ENCODE results near the gene OTULINL. TPM values are rescaled to one million over a fixed set of nuclear protein-coding genes. Genes with fewer than 3 reads are reported as not detected.
A peak's percentile ranks its signal among the peaks of the same experiment; 100 is the strongest.

Gene OTULINL
- total RNA-seq, 5 donors from 2014 or later (not counting 1 experiment from before 2014, with no cell fraction given) = 30.0 to 50.1 (median 32.6) TPM

DNA sequence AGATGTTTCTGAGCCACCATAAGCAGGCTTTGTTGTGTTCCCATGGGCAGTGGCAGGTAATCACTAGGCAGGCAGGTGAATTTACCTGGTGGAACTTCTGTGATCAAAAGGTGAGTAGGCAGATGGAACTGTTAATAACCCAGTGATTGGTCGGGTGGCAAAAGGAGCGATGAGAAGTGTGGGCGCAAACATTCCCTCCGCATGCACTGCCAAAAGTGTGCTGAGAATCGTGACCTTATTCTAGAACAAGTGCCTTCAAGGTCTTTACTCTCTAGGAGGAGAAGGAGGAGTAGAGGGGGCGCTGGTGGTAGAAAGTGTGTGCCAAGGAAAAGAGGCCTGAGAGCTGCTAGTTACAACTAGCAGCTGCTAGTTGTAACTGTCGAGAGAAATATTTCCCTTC is 3.3 kb downstream of the OTULINL start:
- no peaks in the 10 kb centered on the region for H3K27me3 Mint-ChIP-seq
- POLR2A ChIA-PET = no interaction called here
- Histone ChIP-seq H3K27me3 (replicated peaks in 1 of 2; ENCODE audit: control insufficient read depth in 2 of 2, extremely low read depth in 1 of 2, insufficient read depth in 2 of 2, low read length in 1 of 2) (no peaks in the 10 kb centered on the region), H3K4me3 (ENCODE audit: control insufficient read depth in 1 of 2, extremely low read depth in 1 of 2, low read length in 1 of 2) (no peak overlapping the region), H3K36me3 (ENCODE audit: control insufficient read depth in 2 of 2, extremely low read depth in 1 of 2, insufficient read depth in 1 of 2, low read length in 1 of 2) (no peaks in the 10 kb centered on the region), H3K27ac (ENCODE audit: low read length) (no peak overlapping the region), H3K9me3 (no peaks in the 10 kb centered on the region), H3K4me1 (ENCODE audit: control insufficient read depth in 1 of 2, extremely low read depth in 1 of 2, insufficient read depth in 2 of 2, low read length in 2 of 2) (peaks cover 14 to 40% of the 10 kb centered on the region in 2 experiments)
- H3K27ac Mint-ChIP-seq = no peak overlapping the region
- peak overlapping the region in 1 of 3 donors; percentile 77 for H3K4me3 Mint-ChIP-seq
- H3K4me1 Mint-ChIP-seq = peaks cover 68 to 76% (median 74%) of the 10 kb centered on the region in 3 donors
- DNase-seq (no peak), ATAC-seq (replicated peaks in 1 of 4) (no peak)
- no peaks in the 10 kb centered on the region for H3K36me3 Mint-ChIP-seq
- no peaks in the 10 kb centered on the region for H3K9me3 Mint-ChIP-seq
- WGBS (ENCODE audit: insufficient coverage) = 93% methylated on average over 5 of the region's 7 CpGs
- CTCF ChIA-PET = interaction anchor here in 1 of 2 donors (0.6 to 1.4 kb wide), 3 partner anchors 9 to 64 kb away, joined by 3 to 4 read pairs (median 3); no protein-coding TSS in a partner anchor

GRCh38 chr5:14587150-14587549 is 5.6 kb downstream of the OTULINL start:
- DNase-seq = peak in 1 of 35 experiments; percentile 16
- peaks cover 87 to 92% (median 88%) of the 10 kb centered on the region in 3 donors for H3K4me1 Mint-ChIP-seq
- no peak overlapping the region for H3K4me3 Mint-ChIP-seq
- POLR2A ChIA-PET = no interaction called here
- Histone ChIP-seq H3K27ac (ENCODE audit: low read length) (no peak overlapping the region), H3K9me3 (no peaks in the 10 kb centered on the region), H3K27me3 (replicated peaks in 1 of 2; ENCODE audit: control insufficient read depth in 2 of 2, extremely low read depth in 1 of 2, insufficient read depth in 2 of 2, low read length in 1 of 2) (no peaks in the 10 kb centered on the region), H3K4me1 (ENCODE audit: control insufficient read depth in 1 of 2, extremely low read depth in 1 of 2, insufficient read depth in 2 of 2, low read length in 2 of 2) (peaks cover 12 to 49% of the 10 kb centered on the region in 2 experiments), H3K36me3 (ENCODE audit: control insufficient read depth in 2 of 2, extremely low read depth in 1 of 2, insufficient read depth in 1 of 2, low read length in 1 of 2) (no peaks in the 10 kb centered on the region), H3K4me3 (ENCODE audit: control insufficient read depth in 1 of 2, extremely low read depth in 1 of 2, low read length in 1 of 2) (no peak overlapping the region)
- 99% methylated on average over 6 of the region's 6 CpGs for WGBS (ENCODE audit: insufficient coverage)
- H3K27ac Mint-ChIP-seq = no peak overlapping the region
- H3K9me3 Mint-ChIP-seq = no peaks in the 10 kb centered on the region
- H3K27me3 Mint-ChIP-seq = no peaks in the 10 kb centered on the region
- H3K36me3 Mint-ChIP-seq = no peaks in the 10 kb centered on the region
- ATAC-seq (replicated peaks in 1 of 4) = no peak
- CTCF ChIA-PET = no interaction called here

DNA sequence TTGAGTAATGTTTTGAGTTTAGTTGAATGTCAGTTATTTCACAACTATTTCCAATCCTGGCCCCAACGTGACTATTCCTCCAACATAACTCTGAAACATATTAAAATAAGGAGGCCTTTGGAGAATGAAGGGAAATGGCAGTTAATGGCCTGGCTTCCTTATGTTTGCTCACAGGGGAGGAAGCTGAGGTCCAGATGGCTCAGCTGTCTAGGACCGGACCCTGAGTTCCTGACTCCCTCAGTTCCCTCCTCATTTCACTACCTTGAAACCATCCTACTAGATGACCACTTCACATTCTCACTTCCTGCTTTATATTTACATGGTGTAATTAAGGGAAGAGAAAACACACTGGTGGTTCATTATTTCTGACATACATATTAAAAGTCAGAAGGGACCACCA is 6.6 kb downstream of the OTULINL start:
- H3K9me3 ChIP-seq = no peaks in the 10 kb centered on the region
- H3K4me1 ChIP-seq (ENCODE audit: control insufficient read depth in 1 of 2, extremely low read depth in 1 of 2, insufficient read depth in 2 of 2, low read length in 2 of 2) = peaks cover 14 to 49% of the 10 kb centered on the region in 2 experiments
- H3K36me3 ChIP-seq (ENCODE audit: control insufficient read depth in 2 of 2, extremely low read depth in 1 of 2, insufficient read depth in 1 of 2, low read length in 1 of 2) = no peaks in the 10 kb centered on the region
- Mint-ChIP-seq H3K4me3 (no peak overlapping the region), H3K9me3 (no peaks in the 10 kb centered on the region), H3K36me3 (no peaks in the 10 kb centered on the region), H3K27me3 (no peaks in the 10 kb centered on the region), H3K27ac (peak overlapping the region; percentile 11 to 36), H3K4me1 (peaks cover 88 to 94% (median 89%) of the 10 kb centered on the region in 3 donors)
- ChIA-PET POLR2A (no interaction called here), CTCF (no interaction called here)
- no CpG with 5 or more reads among the region's 2 CpGs for WGBS (ENCODE audit: insufficient coverage)
- no peak for ATAC-seq (replicated peaks in 1 of 4)
- no peak for DNase-seq
- no peak overlapping the region for H3K4me3 ChIP-seq (ENCODE audit: control insufficient read depth in 1 of 2, extremely low read depth in 1 of 2, low read length in 1 of 2)
- no peaks in the 10 kb centered on the region for H3K27me3 ChIP-seq (replicated peaks in 1 of 2; ENCODE audit: control insufficient read depth in 2 of 2, extremely low read depth in 1 of 2, insufficient read depth in 2 of 2, low read length in 1 of 2)
- no peak overlapping the region for H3K27ac ChIP-seq (ENCODE audit: low read length)

DNA sequence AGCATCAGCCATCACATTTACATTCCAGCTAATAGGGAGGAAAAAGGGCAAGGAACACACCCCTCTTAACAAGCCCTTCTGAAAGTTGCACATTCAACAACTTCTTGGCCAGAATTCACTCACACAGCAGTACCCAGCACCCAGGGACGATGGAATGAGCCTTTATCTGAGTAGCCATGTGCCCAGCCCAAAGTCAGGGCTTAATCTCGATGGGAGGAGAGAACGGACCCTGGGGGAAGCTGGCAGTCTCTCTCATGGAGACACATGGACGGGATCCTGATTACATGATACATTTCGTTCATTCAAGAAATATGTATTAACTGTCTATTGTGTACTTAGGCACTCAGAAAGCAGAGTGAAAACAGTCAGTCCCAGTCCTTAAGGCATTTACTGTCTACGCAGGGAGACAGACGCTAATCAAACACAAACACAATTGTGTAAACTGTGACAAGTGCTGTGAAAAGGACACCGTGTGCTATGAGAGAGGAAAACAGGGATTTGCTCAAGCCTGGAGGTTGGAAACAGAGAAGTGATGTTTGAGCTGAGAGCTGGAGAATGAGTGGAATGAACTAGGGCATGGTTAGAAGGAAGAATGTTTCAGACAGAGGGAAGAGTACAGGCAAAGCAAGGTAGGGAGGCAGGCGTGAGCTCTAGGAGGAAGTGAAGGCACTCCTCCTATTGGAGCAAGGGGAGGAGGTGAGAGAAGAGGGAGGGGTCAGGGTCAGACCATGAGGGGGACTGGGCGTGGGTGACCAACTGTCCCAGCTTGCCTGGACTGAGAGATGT is 7.4 kb downstream of the OTULINL start:
- H3K27ac Mint-ChIP-seq = peak overlapping the region; percentile 11 to 69
- peaks cover 88 to 94% (median 90%) of the 10 kb centered on the region in 3 donors for H3K4me1 Mint-ChIP-seq
- POLR2A ChIA-PET = no interaction called here

DNA sequence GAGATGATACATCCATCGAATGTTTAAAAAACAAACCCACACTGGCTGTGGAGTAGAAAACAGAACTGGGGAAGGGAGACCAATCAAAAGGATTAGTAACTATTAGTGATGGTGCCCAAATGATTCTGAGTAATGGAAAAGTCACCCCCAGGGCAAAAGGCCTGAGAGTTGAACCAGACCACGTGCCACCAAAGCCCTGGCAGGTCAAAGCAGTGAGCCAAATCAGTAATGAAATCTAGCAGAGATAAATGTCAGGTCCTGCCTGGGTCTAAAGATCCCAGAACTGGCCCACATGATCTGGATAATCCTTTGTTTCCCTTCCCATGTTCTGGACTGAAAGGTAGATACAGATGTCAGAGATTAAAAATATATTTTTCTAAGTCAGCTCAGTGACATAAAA is 9.4 kb downstream of the OTULINL start:
- Histone ChIP-seq H3K27ac (ENCODE audit: low read length) (no peak overlapping the region), H3K4me1 (ENCODE audit: control insufficient read depth in 1 of 2, extremely low read depth in 1 of 2, insufficient read depth in 2 of 2, low read length in 2 of 2) (peaks cover 25 to 57% of the 10 kb centered on the region in 2 experiments), H3K9me3 (no peaks in the 10 kb centered on the region), H3K4me3 (ENCODE audit: control insufficient read depth in 1 of 2, extremely low read depth in 1 of 2, low read length in 1 of 2) (no peak overlapping the region), H3K27me3 (replicated peaks in 1 of 2; ENCODE audit: control insufficient read depth in 2 of 2, extremely low read depth in 1 of 2, insufficient read depth in 2 of 2, low read length in 1 of 2) (no peaks in the 10 kb centered on the region), H3K36me3 (ENCODE audit: control insufficient read depth in 2 of 2, extremely low read depth in 1 of 2, insufficient read depth in 1 of 2, low read length in 1 of 2) (no peaks in the 10 kb centered on the region)
- Mint-ChIP-seq H3K9me3 (no peaks in the 10 kb centered on the region), H3K27me3 (no peaks in the 10 kb centered on the region), H3K27ac (peak overlapping the region; percentile 85 to 98), H3K4me1 (peaks cover 89 to 94% (median 91%) of the 10 kb centered on the region in 3 donors), H3K4me3 (peak overlapping the region in 1 of 3 donors; percentile 30), H3K36me3 (no peaks in the 10 kb centered on the region)
- WGBS (ENCODE audit: insufficient coverage) = 100% methylated on average over 1 of the region's 2 CpGs
- ATAC-seq (replicated peaks in 1 of 4) (no peak), DNase-seq (no peak)
- ChIA-PET POLR2A (interaction anchor here in 1 of 2 donors (0.7 kb wide), 1 partner anchor 340 kb away, joined by 3 read pairs; no protein-coding TSS in a partner anchor), CTCF (interaction anchor here in 1 of 2 donors (1.8 kb wide), 1 partner anchor 58 kb away, joined by 4 read pairs; no protein-coding TSS in a partner anchor)

More for the DNA sequence above, 7.4 kb downstream of the OTULINL start:
- ATAC-seq (replicated peaks in 1 of 4) (no peak), DNase-seq (no peak)
- H3K27ac ChIP-seq (ENCODE audit: low read length) = no peak overlapping the region
- H3K36me3 ChIP-seq (ENCODE audit: control insufficient read depth in 2 of 2, extremely low read depth in 1 of 2, insufficient read depth in 1 of 2, low read length in 1 of 2) = no peaks in the 10 kb centered on the region
- H3K27me3 Mint-ChIP-seq = no peaks in the 10 kb centered on the region
- CTCF ChIA-PET = no interaction called here
- no peaks in the 10 kb centered on the region for H3K27me3 ChIP-seq (replicated peaks in 1 of 2; ENCODE audit: control insufficient read depth in 2 of 2, extremely low read depth in 1 of 2, insufficient read depth in 2 of 2, low read length in 1 of 2)
- no peak overlapping the region for H3K4me3 ChIP-seq (ENCODE audit: control insufficient read depth in 1 of 2, extremely low read depth in 1 of 2, low read length in 1 of 2)
- no peaks in the 10 kb centered on the region for H3K9me3 ChIP-seq
- peaks cover 11 to 51% of the 10 kb centered on the region in 2 experiments for H3K4me1 ChIP-seq (ENCODE audit: control insufficient read depth in 1 of 2, extremely low read depth in 1 of 2, insufficient read depth in 2 of 2, low read length in 2 of 2)
- no peaks in the 10 kb centered on the region for H3K9me3 Mint-ChIP-seq
- 96% methylated on average over 10 of the region's 10 CpGs for WGBS (ENCODE audit: insufficient coverage)
- no peak overlapping the region for H3K4me3 Mint-ChIP-seq
- H3K36me3 Mint-ChIP-seq = no peaks in the 10 kb centered on the region

- ATAC-seq (replicated peaks in 1 of 4) (no peak), DNase-seq (no peak)
- Histone ChIP-seq H3K9me3 (no peaks in the 10 kb centered on the region), H3K4me1 (ENCODE audit: control insufficient read depth in 1 of 2, extremely low read depth in 1 of 2, insufficient read depth in 2 of 2, low read length in 2 of 2) (peaks cover 29 to 62% of the 10 kb centered on the region in 2 experiments), H3K27ac (ENCODE audit: low read length) (no peak overlapping the region), H3K36me3 (ENCODE audit: control insufficient read depth in 2 of 2, extremely low read depth in 1 of 2, insufficient read depth in 1 of 2, low read length in 1 of 2) (no peaks in the 10 kb centered on the region), H3K27me3 (replicated peaks in 1 of 2; ENCODE audit: control insufficient read depth in 2 of 2, extremely low read depth in 1 of 2, insufficient read depth in 2 of 2, low read length in 1 of 2) (no peaks in the 10 kb centered on the region), H3K4me3 (ENCODE audit: control insufficient read depth in 1 of 2, extremely low read depth in 1 of 2, low read length in 1 of 2) (no peak overlapping the region)
- ChIA-PET POLR2A (interaction anchor here (0.5 to 0.7 kb wide), 2 partner anchors 9 to 339 kb away, joined by 3 to 15 read pairs; no protein-coding TSS in a partner anchor), CTCF (interaction anchor here (0.6 to 1.8 kb wide), 2 partner anchors 14 to 57 kb away, joined by 4 to 5 read pairs; no protein-coding TSS in a partner anchor)
- no peak overlapping the region for H3K4me3 Mint-ChIP-seq
- H3K27ac Mint-ChIP-seq = peak overlapping the region; percentile 85 to 98
- H3K4me1 Mint-ChIP-seq = peaks cover 90 to 94% (median 92%) of the 10 kb centered on the region in 3 donors
- H3K36me3 Mint-ChIP-seq = no peaks in the 10 kb centered on the region
- H3K9me3 Mint-ChIP-seq = no peaks in the 10 kb centered on the region
- WGBS (ENCODE audit: insufficient coverage) = no CpG with 5 or more reads among the region's 2 CpGs
- H3K27me3 Mint-ChIP-seq = no peaks in the 10 kb centered on the region
These were observed 10.0 kb downstream of the OTULINL start for GRCh38 chr5:14591548-14591947.

All from T-cell (primary cell).